ENCODE results near the gene CEP128.

CEP128 gene

GRCh38 chr14:80584744-80585505, 356.6 kb downstream of the CEP128 start:
- Histone ChIP-seq H3K4me3 (ENCODE audit: low read depth, low read length) (no peak overlapping the region), H3K9me3 (ENCODE audit: control insufficient read depth, insufficient read depth, low read depth, low read length) (no peaks in the 10 kb centered on the region), H3K27me3 (ENCODE audit: control insufficient read depth, insufficient read depth, low read length) (no peaks in the 10 kb centered on the region)

GRCh38 chr14:80577599-80577998, 363.9 kb downstream of the CEP128 start:
- no peaks in the 10 kb centered on the region for H3K36me3 ChIP-seq (ENCODE audit: control insufficient read depth, insufficient read depth, low read length)
- no peaks in the 10 kb centered on the region for H3K27me3 ChIP-seq (ENCODE audit: control insufficient read depth, insufficient read depth, low read length)
- H3K4me1 ChIP-seq (ENCODE audit: control insufficient read depth, insufficient read depth, low read length): peaks cover 6% of the 10 kb centered on the region; the same call in 1 of the 2 replicates
- no peak overlapping the region for H3K4me3 ChIP-seq (ENCODE audit: low read depth, low read length)
- no peak overlapping the region for H3K27ac ChIP-seq (ENCODE audit: low read depth, low read length)
- H3K9ac ChIP-seq (ENCODE audit: low read length): no peak overlapping the region
- H3K9me3 ChIP-seq (ENCODE audit: control insufficient read depth, insufficient read depth, low read depth, low read length): no peaks in the 10 kb centered on the region

More at GRCh38 chr14:80584744-80585505, 356.6 kb downstream of the CEP128 start:
- no peak overlapping the region for H3K27ac ChIP-seq (ENCODE audit: low read depth, low read length)
- no peaks in the 10 kb centered on the region; the same call in 1 of the 2 replicates for H3K4me1 ChIP-seq (ENCODE audit: control insufficient read depth, insufficient read depth, low read length)
- H3K36me3 ChIP-seq (ENCODE audit: control insufficient read depth, insufficient read depth, low read length): no peaks in the 10 kb centered on the region
- H3K9ac ChIP-seq (ENCODE audit: low read length): no peak overlapping the region

GRCh38 chr14:80576401-80576800, 365.1 kb downstream of the CEP128 start:
- H3K4me3 ChIP-seq (ENCODE audit: low read depth, low read length): no peak overlapping the region
- H3K36me3 ChIP-seq (ENCODE audit: control insufficient read depth, insufficient read depth, low read length): no peaks in the 10 kb centered on the region
- no peaks in the 10 kb centered on the region for H3K27me3 ChIP-seq (ENCODE audit: control insufficient read depth, insufficient read depth, low read length)
- H3K4me1 ChIP-seq (ENCODE audit: control insufficient read depth, insufficient read depth, low read length): peaks cover 6% of the 10 kb centered on the region; the same call in 1 of the 2 replicates
- no peak overlapping the region for H3K27ac ChIP-seq (ENCODE audit: low read depth, low read length)
- no peak overlapping the region for H3K9ac ChIP-seq (ENCODE audit: low read length)
- no peaks in the 10 kb centered on the region for H3K9me3 ChIP-seq (ENCODE audit: control insufficient read depth, insufficient read depth, low read depth, low read length)

- no peaks in the 10 kb centered on the region for H3K27me3 ChIP-seq (ENCODE audit: control insufficient read depth, insufficient read depth, low read length)
- no peaks in the 10 kb centered on the region for H3K36me3 ChIP-seq (ENCODE audit: control insufficient read depth, insufficient read depth, low read length)
- H3K4me1 ChIP-seq (ENCODE audit: control insufficient read depth, insufficient read depth, low read length): peaks cover 6% of the 10 kb centered on the region; the same call in 1 of the 2 replicates
- H3K27ac ChIP-seq (ENCODE audit: low read depth, low read length): no peak overlapping the region
- no peak overlapping the region for H3K9ac ChIP-seq (ENCODE audit: low read length)
- H3K4me3 ChIP-seq (ENCODE audit: low read depth, low read length): no peak overlapping the region
- H3K9me3 ChIP-seq (ENCODE audit: control insufficient read depth, insufficient read depth, low read depth, low read length): no peaks in the 10 kb centered on the region
These were observed 365.8 kb downstream of the CEP128 start for GRCh38 chr14:80575763-80576162.

- Histone ChIP-seq H3K4me1 (ENCODE audit: control insufficient read depth, insufficient read depth, low read length) (peaks cover 6% of the 10 kb centered on the region; the same call in 1 of the 2 replicates), H3K4me3 (ENCODE audit: low read depth, low read length) (no peak overlapping the region), H3K27ac (ENCODE audit: low read depth, low read length) (no peak overlapping the region), H3K36me3 (ENCODE audit: control insufficient read depth, insufficient read depth, low read length) (no peaks in the 10 kb centered on the region), H3K9ac (ENCODE audit: low read length) (no peak overlapping the region), H3K27me3 (ENCODE audit: control insufficient read depth, insufficient read depth, low read length) (no peaks in the 10 kb centered on the region), H3K9me3 (ENCODE audit: control insufficient read depth, insufficient read depth, low read depth, low read length) (no peaks in the 10 kb centered on the region)
These were observed 368.9 kb downstream of the CEP128 start for GRCh38 chr14:80572666-80573065.

- no peaks in the 10 kb centered on the region for H3K36me3 ChIP-seq (ENCODE audit: control insufficient read depth, insufficient read depth, low read length)
- no peak overlapping the region for H3K27ac ChIP-seq (ENCODE audit: low read depth, low read length)
- no peak overlapping the region for H3K4me3 ChIP-seq (ENCODE audit: low read depth, low read length)
- H3K9me3 ChIP-seq (ENCODE audit: control insufficient read depth, insufficient read depth, low read depth, low read length): no peaks in the 10 kb centered on the region
- no peaks in the 10 kb centered on the region for H3K27me3 ChIP-seq (ENCODE audit: control insufficient read depth, insufficient read depth, low read length)
- peaks cover 6% of the 10 kb centered on the region; the same call in 1 of the 2 replicates for H3K4me1 ChIP-seq (ENCODE audit: control insufficient read depth, insufficient read depth, low read length)
- H3K9ac ChIP-seq (ENCODE audit: low read length): no peak overlapping the region
These were observed 370.6 kb downstream of the CEP128 start for GRCh38 chr14:80570930-80571298.

GRCh38 chr14:80567905-80568536, 373.5 kb downstream of the CEP128 start:
- H3K36me3 ChIP-seq (ENCODE audit: control insufficient read depth, insufficient read depth, low read length): no peaks in the 10 kb centered on the region
- no peaks in the 10 kb centered on the region for H3K9me3 ChIP-seq (ENCODE audit: control insufficient read depth, insufficient read depth, low read depth, low read length)
- peaks cover 5% of the 10 kb centered on the region; the same call in 1 of the 2 replicates for H3K4me1 ChIP-seq (ENCODE audit: control insufficient read depth, insufficient read depth, low read length)
- H3K27ac ChIP-seq (ENCODE audit: low read depth, low read length): no peak overlapping the region
- no peak overlapping the region for H3K9ac ChIP-seq (ENCODE audit: low read length)
- H3K27me3 ChIP-seq (ENCODE audit: control insufficient read depth, insufficient read depth, low read length): no peaks in the 10 kb centered on the region
- no peak overlapping the region for H3K4me3 ChIP-seq (ENCODE audit: low read depth, low read length)

GRCh38 chr14:80565001-80565400, 376.5 kb downstream of the CEP128 start:
- Histone ChIP-seq H3K27me3 (ENCODE audit: control insufficient read depth, insufficient read depth, low read length) (no peaks in the 10 kb centered on the region), H3K4me1 (ENCODE audit: control insufficient read depth, insufficient read depth, low read length) (peaks cover 5% of the 10 kb centered on the region; the same call in 1 of the 2 replicates), H3K9me3 (ENCODE audit: control insufficient read depth, insufficient read depth, low read depth, low read length) (no peaks in the 10 kb centered on the region)

GRCh38 chr14:80564051-80564450, 377.5 kb downstream of the CEP128 start:
- no peak overlapping the region for H3K9ac ChIP-seq (ENCODE audit: low read length)
- peaks cover 5% of the 10 kb centered on the region; the same call in 1 of the 2 replicates for H3K4me1 ChIP-seq (ENCODE audit: control insufficient read depth, insufficient read depth, low read length)

More at GRCh38 chr14:80565001-80565400, 376.5 kb downstream of the CEP128 start:
- no peaks in the 10 kb centered on the region for H3K36me3 ChIP-seq (ENCODE audit: control insufficient read depth, insufficient read depth, low read length)
- no peak overlapping the region for H3K9ac ChIP-seq (ENCODE audit: low read length)
- no peak overlapping the region for H3K27ac ChIP-seq (ENCODE audit: low read depth, low read length)
- H3K4me3 ChIP-seq (ENCODE audit: low read depth, low read length): no peak overlapping the region

GRCh38 chr14:80560800-80561657, 380.5 kb downstream of the CEP128 start:
- H3K9ac ChIP-seq (ENCODE audit: low read length): no peak overlapping the region
- H3K4me1 ChIP-seq (ENCODE audit: control insufficient read depth, insufficient read depth, low read length): peaks cover 5% of the 10 kb centered on the region; the same call in 1 of the 2 replicates
- no peaks in the 10 kb centered on the region for H3K9me3 ChIP-seq (ENCODE audit: control insufficient read depth, insufficient read depth, low read depth, low read length)
- H3K4me3 ChIP-seq (ENCODE audit: low read depth, low read length): no peak overlapping the region
- no peak overlapping the region for H3K27ac ChIP-seq (ENCODE audit: low read depth, low read length)
- no peaks in the 10 kb centered on the region for H3K36me3 ChIP-seq (ENCODE audit: control insufficient read depth, insufficient read depth, low read length)
- H3K27me3 ChIP-seq (ENCODE audit: control insufficient read depth, insufficient read depth, low read length): no peaks in the 10 kb centered on the region

More at GRCh38 chr14:80564051-80564450, 377.5 kb downstream of the CEP128 start:
- no peak overlapping the region for H3K4me3 ChIP-seq (ENCODE audit: low read depth, low read length)
- H3K27me3 ChIP-seq (ENCODE audit: control insufficient read depth, insufficient read depth, low read length): no peaks in the 10 kb centered on the region
- H3K27ac ChIP-seq (ENCODE audit: low read depth, low read length): no peak overlapping the region
- H3K36me3 ChIP-seq (ENCODE audit: control insufficient read depth, insufficient read depth, low read length): no peaks in the 10 kb centered on the region
- no peaks in the 10 kb centered on the region for H3K9me3 ChIP-seq (ENCODE audit: control insufficient read depth, insufficient read depth, low read depth, low read length)
